Measurements from ENCODE around the gene RASGEF1C.

GRCh38 chr5:180056153-180056552 is 152.9 kb downstream of the RASGEF1C start:
- TF ChIP-seq CTCF (IDR thresholded peaks at IDR 0.05; ENCODE audit: low read depth, low read length): no peak
- TF ChIP-seq EZH2phosphoT487 (IDR thresholded peaks at IDR 0.05; ENCODE audit: low read depth): no peak
